Stimulated activated CD4-positive, alpha-beta T cell treated with anti-CD3 and anti-CD28 coated beads, TNF-alpha, amount 100 ng/mL, for 4 hours (primary cell): Measurements from ENCODE around the gene ACOXL.

ENCODE experiments used
- DNase-seq, 3 experiments: peaks; one replicate each; pipeline ENCODE4 v3.0.0-alpha.2; 2020; ENCODE audit warnings: low read depth in 3 of 3

Gene ACOXL

DNA sequence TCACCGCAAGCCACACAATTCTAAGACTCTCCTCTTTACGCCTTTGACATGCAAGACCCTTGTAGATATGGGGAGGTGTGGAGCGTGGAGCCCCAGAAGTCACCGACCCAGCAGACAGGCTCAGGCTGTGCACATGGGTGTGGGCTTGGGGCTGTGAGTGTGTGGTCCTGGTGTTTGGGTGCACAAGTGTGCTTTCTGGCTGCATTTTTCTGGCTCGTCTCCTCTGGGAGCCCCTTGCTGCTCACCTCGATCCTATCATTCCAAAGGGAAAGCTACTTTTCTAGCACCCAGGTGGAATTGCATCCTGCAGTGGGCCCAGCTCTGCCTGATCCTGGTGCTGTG is 143.0 kb downstream of the ACOXL start:
- no peak for DNase-seq

DNA sequence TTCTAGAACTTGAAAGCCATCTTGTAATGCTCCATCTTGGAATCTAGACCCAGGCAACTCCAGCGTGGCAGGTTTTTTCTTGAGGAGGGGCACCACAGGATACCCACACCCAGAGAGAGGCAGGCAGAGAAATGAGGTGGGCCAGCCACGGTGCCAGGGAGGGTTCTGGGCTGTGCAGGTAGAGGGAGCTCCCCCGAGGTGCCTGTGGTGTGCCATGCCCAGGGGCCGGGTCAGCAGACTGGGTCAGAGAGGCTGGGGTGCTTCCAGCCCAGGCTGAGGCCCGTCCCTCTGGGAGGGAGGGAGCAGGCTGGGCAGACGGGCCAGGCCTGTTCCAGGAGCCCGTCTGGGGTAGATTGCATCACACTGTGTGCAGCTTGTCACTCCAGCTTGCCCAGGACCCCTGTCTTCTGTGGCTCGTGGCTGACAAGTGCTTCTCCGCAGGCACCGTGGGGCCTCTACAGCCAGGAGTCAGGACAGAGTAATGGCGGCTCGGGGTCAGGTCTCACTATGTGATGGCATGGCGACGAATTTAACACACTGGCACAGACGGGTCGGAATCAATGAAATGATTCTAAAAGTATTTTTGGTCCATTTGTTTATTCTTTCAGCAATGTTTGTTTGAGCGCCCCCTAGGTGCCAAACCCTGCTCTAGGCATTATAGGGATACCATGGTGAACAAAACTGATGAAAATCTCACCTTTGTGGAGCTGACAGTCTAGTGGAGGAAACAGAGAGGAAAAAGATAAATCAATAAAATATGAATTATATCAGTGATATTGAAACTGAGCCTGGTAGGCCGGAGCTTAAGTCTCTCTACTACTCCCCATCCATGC is 144.0 kb downstream of the ACOXL start:
- no peak for DNase-seq

DNA sequence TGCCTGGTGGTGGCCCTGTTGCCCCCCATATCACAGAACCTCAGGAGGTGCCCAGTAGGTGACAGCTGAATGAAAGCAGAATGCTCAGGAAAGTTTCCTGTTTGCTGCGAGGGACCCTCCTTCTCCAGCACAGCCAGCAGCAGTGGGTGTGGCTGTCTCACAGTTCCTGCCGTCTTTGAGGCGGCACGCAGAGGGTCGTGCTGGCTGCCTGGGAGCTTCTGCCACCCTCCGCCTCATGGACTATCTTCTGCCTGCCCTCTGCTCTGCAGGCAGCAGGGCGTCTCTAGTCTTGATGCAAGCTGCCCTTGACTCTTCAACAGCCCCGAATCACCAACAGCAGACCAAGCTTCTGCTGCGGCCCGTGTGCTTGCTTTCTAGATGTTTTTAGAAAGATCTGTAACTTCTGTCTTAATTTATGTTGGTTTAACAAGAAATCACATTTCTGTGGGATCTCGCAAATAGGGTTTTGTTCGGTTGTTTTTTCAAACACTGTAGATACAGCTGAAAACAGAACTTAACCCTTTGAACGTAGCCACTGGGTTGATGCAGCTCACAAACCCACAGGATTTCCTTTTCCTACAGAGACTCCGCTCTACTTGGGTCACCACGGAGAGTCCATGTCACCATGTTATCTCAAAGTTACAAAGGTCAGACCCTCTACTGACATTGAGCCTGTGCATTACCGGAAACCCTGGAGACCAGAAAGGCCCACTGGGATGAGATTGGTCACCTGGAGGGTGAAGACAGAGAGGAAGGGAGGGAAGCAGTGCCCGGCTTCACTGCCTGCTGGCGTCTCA is 144.9 kb downstream of the ACOXL start:
- DNase-seq, result no peak

DNA sequence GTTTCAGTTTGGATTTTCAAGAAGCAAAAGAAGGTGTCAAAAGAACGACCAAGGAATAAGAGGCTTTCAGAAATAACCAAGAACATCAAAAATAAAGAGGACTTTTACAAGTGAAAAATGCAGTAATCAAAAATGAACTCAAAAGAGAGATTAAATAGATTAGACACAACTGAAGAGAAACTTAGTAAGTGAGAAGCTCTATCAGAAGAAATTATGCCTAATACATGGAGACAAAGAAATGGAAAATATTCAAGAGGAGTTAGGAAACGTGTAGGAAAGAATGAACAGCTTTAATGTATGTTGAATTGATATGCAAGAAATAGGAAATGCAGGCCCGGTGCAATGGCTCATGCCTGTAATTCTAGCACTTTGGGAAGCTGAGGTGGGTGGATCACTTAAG is 145.8 kb downstream of the ACOXL start:
- DNase-seq, result no peak

DNA sequence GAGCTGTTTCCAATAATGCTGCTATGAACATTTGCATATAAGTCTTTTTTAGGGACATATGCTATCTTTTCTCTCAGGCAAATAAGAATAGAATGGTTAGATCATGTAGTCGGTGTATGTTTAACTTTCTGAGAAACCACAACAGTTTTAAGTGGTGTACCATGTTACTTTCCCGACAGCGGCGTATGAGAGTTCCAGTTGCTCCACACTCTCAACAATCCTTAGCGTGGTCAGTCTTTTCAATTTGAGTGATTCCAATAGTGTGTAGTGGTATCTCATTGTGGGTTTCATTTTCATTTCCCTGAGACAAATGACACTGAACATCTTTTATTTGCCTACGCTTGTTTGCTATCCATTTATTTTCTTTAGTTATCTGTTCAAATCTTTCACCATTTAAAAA is 149.5 kb downstream of the ACOXL start:
- no peak for DNase-seq

DNA sequence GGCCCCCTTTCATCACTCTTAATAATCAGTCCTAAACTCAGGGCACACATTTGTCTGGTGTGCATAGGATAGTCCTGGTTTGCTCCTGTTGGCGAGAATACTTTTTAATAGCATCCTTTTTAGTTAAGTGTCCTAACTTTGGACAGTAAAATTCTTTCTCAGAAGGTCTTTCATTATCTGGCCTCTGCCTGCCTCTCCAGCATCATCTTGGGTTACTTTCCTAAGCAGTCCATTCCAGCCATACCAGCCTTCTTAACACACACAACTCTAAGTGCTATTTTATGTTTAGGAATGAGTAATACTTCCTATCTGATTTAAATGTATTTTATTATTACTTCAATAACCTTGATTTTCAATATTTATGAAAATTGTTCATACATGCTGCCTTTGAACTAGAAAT is 151.0 kb downstream of the ACOXL start:
- DNase-seq, result no peak

DNA sequence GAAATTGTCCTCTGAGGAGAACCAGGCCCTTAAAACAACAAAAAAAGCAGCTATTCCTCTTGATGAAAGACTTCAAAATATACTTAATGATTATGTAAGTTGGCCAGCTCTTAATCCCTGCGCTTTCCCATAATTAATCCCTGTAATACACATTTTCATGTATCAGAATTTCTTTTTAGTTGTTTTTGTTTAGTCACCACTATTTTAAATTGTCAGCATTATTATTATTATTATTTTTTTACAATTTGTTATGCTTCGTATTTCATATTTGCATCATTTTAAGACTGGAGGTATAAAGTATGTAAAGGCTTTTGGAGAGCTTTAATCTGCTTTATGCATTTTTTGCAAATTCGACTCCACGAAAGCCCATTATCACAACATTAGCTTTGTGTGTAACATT is 152.9 kb downstream of the ACOXL start:
- no peak for DNase-seq

DNA sequence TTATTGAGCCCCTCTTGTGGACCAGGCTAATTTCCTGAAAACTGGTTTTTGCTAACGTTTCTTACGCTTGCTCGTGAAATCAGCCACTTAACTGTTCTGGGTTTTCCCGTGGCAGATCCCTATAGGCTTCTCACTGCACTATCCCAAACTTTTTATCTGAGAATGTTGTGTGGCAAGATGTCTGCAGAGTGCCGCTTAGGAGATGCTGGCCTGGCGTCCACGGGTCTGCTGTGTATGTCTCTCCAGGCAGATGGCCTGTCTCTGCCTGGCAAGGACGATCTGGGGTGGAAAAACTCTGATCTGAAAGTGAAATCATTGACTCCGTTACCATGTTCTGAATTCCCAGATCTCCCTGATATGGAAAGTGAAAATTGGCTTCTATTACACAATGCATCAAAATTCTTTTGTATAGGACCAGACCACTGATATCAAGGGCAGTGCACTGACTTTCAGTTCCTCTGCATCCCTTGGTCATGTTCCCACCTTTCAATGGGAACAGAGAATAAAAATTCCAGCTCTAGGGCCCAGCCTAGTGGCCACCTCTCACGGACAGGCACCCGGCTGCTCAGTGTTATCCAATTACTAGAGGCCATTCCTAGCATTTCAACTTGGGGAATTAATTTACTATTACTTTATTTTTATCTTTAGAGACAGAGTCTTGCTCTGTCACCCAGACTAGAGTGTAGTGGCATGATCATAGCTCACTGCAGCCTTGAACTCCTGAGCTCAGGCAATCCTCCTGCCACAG is 154.6 kb downstream of the ACOXL start:
- no peak for DNase-seq

DNA sequence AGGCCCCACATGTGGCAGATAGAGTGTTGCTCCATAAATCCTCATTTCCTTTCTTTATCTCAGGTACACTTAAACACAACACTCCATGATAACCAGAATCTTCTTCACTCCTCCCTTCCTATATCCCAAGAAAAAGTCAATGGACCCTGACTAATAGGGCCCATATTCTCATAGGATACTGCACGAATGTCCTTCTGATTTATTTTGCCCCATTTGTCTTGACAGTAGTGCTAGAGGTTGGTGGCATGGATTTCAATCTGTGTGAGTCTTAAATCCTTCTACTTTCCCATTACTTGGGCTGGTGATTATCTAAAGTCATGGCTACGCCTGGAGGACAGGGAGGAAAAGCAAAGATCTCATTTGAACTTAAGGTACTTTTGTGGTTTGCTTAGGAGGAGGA is 156.0 kb downstream of the ACOXL start:
- no peak for DNase-seq

DNA sequence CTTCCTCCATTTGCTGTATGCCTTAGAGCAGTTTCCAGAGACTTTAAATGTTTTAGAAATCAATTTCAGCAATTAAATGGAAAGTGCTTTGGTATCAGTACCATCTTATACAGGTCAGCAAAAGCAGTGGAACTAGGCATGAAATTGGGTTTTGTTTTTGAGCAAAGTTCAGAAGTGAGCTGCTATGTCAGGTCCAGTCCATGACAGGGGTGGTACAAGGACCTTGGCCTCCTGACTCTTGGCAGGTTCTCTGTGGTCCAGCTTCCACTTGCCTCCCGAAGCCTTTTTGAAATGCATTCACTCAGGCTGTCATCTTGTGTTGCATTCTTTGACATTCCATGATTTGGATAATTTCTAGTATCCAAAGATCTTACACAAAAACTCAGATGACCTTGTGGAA is 159.3 kb downstream of the ACOXL start:
- no peak for DNase-seq

DNA sequence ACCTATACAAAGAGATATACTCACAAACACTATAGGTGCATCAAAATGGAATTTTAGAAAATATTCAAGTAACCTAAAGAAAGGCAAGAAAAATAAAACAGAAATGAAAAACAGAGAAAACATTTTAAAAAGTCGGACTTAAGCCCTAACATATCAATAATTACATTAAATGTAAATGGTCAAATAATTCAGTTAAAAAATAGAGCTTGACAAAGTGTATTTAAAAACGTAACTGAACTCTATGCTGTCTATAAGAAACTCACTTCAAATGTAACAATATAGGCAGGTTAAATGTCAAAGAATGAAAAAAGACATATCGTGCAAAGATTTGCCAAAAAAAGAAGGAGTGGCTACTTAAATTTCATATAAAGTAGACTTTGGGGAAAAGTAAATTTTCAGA is 163.9 kb downstream of the ACOXL start:
- no peak for DNase-seq

DNA sequence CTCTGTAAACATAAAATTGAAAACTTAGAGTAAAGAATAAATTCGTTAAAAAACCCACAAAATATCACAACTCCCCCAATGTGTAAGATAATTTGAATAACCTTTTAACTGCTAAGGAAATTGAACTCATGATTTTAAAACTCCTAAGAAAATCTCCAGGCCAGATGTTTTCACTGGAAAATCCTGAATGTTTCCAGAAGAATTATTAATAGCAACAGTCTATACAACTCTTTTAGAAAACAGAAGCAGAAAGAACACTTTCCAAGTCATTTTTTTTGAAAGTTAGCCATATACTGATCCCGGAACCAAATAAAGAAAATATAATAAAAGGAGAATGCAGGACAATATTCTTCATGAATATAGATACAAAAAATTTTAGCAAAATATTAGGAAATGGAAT is 165.6 kb downstream of the ACOXL start:
- DNase-seq, result no peak

DNA sequence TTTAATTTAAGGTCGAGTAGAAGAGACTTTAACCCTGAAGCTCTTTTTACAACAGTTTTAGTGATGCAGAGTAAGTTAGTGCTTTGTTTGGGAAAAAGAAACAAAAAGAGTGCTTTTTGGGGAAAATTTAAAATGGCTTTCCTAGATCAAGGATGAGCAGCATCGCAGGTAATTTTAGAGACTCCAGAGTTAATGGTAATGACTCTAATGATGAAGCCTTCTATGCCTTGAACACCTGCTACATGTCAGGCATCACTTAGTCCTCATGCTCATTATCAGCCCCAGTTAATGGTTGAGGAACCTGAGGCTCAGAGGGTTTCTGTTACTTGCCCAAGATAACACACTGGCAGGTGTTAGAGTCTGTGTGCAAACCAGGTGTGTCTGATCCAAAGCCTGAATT is 167.8 kb downstream of the ACOXL start:
- DNase-seq, result no peak

DNA sequence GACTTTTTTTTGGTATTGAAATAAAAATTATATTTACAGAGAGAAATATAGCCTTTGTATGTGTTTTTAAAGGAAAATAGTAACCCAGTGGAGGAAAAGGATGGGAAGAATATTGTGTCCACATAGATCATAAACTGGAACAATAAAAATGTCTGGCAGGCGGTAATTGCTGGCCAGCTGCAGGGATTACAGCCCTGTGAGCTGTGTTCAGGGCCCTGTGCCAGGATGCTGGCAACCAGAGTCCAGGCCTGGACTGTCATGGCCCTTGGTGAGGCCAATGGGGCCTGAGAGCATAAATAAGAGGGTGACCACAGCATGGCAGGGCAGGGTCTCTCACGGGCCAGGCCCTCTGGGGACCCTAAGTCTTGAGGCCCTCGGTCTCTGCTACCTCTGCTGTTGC is 171.2 kb downstream of the ACOXL start:
- DNase-seq, result no peak

DNA sequence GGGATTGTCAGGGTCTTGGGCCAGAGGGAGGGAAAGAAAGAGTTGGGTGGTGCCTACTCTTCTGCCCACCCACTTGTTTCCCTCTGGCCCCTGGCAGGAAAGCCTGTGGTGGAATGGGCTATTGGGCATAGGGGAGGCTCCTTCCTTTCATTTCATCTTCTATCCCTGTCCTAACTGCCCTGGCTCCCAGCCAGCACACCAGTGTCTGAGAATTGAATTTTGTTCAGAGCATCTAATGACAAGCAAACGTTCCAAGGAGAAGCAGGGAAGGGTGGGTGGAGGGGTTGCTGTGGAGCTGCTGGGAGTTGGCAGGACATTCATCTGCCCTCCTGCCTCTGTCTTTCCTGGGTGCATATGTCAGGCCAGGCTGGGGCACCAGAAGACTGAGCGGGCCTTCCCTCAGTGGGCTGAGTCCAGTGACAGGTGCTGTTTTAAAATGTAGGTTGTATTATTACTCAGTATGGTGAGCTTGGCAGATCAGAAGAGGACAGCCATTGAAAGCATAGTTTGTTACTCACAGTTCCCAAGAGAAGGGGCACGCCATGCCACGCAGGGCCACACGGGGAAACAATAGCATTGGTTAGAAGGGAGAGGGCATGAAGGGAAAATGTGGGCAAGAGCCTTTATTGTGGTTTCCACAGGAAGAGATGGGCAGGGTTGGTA is 171.9 kb downstream of the ACOXL start:
- no peak for DNase-seq

DNA sequence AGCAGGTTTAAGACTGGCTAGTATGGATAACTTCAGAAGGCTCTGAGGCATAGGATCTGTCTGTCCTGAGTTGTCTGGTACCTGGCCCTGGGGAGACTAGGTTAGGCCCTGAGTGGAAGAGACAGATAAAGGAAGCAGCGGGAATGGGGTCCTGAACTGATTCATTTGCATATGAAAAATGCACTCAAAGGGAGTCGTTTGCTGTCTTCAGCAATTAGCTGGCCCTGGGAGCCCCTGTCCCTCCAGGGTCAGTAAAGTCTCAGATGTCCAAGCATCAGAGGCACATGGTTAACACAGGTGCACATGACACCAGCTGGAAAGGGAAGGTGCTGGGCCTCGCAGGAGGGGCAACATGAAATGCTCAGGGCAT is 172.4 kb downstream of the ACOXL start:
- no peak for DNase-seq

DNA sequence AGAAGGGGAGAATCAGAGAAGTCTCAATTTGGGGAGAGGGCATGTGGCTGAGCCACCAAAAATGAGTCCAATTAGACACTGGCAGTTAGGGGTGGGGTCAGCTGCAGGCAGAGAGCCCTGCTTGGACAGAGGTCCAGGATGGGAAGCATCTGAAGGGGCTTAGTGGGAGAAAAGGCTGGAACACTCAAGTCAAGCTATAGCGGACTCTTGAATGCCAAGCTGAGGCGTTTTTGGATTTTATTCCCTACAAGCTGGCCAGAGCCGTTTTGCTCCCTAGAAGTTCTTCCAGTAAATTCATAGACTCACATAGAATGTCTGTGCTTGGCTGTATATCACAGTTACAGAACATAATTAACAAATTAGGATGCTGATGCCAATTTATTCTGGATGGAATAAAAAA is 172.8 kb downstream of the ACOXL start:
- no peak for DNase-seq

DNA sequence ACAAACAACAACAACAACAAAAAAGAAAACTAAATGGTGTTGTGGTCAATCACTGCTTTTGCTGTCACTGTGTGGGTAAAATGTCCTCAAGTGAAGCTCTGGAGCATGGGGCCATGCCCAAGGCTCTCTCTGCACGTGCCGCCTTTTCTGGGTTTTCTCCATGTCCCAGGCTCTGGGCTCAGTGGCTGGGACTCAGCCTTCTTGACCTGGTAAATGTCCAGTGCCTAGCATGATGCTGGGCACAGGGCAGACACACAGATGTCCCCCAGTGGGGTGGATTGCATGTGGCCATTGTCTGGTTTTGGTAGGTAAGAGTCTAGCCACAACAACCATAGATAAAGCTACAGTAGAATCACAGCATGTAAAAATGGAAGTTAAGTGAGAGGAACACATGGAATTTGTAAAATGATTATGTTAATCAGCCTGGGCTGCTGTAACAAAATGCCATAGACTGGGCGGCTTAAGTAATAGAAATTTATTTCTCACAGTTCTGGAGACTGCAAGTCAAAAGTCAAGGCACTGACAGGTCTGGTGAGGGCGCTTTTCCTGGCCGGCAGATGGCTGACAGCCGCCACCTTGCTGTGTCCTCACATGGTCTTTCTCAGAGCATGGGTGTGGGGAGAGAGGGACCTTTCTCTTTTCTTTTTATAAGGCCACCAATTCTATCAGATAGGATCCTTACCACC is 174.4 kb downstream of the ACOXL start:
- no peak for DNase-seq

DNA sequence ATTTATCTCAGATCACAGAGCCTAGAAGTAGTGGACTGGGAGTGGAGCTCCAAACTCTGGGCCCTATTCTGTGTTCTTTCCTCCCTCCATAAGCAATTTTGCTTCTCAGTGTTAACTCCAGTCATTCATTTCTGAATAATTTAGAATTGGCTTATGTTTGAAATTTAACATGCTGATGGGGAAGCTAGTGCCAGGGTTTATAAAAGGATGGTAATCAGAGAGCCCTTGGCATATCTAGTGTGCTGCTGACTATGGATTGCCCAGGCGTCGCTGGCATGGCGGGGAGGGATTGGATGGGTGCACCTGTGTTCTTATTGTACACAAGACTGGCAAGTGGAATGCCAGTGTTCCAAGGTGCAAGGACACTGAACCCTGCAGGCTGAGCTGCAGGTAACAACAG is 177.1 kb downstream of the ACOXL start:
- DNase-seq, result no peak

DNA sequence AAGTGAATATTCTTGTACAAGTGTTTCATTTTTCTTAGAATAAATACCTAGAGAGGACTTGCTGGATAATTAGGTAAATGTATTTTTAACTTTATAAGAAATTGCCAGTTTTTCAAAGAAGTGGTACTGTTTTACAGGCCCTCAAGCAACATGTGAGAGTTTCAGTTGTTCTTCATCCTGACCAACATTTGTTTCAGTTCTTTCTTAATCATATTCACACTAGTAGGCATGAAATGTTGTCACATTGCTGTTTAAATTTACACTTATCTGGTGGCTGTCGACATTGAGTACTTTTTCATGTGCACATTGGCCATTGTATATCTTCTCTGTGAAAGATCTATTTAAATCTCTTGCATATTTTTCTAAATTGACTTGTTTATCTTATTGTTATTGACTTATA is 178.1 kb downstream of the ACOXL start:
- DNase-seq, result no peak

DNA sequence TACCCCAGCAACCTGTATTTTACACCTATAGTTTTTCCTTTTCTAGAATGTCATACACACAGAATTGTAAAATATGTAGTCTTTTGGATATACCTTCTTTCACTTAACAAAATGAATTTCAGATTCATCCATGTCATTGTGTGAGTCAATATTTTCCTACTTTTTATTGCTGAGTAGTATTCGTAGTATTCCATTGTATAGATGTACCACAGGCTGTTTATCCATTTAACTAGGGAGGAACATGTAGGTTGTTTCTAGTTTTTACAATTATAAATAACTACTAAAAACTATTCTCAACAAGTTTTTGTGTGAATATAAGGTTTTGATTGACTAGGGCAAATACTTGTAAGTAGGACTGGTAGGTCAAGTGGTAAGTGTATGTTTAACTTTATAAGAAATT is 187.4 kb downstream of the ACOXL start:
- no peak for DNase-seq

DNA sequence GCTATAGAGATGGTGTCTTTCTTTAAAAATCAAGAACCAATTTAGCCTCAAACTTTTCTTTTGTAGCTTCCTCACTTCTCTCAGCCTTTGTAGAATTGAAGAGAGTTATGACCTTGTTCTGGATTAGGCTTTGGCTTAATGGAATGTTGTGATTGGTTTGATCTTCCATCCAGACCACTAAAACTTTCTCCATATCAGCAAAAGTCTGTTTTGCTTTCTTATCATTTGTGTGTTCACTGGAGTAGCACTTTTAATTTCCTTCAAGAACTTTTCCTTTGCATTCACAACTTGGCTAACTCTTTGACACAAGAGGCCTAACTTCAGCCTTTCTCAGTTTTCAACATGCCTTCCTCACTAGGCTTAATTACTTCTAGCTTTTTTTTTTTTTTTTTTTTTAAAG is 193.1 kb downstream of the ACOXL start:
- no peak for DNase-seq
